Sigmoid colon (tissue), 7 donors: ENCODE results near the gene ASS1. TPM values are rescaled to one million over a fixed set of nuclear protein-coding genes. Genes with fewer than 3 reads are reported as not detected.

Experiments
- DNase-seq: peaks from one replicate; pipeline ENCODE4 v3.0.0-alpha.2; 2019
- H3K27ac ChIP-seq, 4 donors: fragments of 200-600 bp; sonication (generic); one replicate each; pipeline ENCODE4 v1.5.1; 2016 to 2019; ENCODE audit warnings: mild to moderate bottlenecking in 1 of 4
- H3K27me3 ChIP-seq, 3 donors: fragments of 200-600 bp; sonication (generic); one replicate each; pipeline ENCODE4 v1.5.1; 2019; ENCODE audit warnings: mild to moderate bottlenecking in 1 of 3
- H3K36me3 ChIP-seq, 4 donors: fragments of 200-600 bp; sonication (generic); one replicate each; pipeline ENCODE4 v1.5.1; 2016 to 2019
- H3K4me1 ChIP-seq, 4 donors: fragments of 200-600 bp; sonication (generic); one replicate each; pipeline ENCODE4 v1.5.1; 2017 to 2019
- H3K4me3 ChIP-seq, 4 donors: fragments of 200-600 bp; sonication (generic); one replicate each; pipeline ENCODE4 v1.5.1; 2017 to 2019; ENCODE audit warnings: mild to moderate bottlenecking in 2 of 4, moderate library complexity in 1 of 4
- H3K9me3 ChIP-seq, 4 donors: fragments of 200-600 bp in 3 of 4; sonication (generic) in 3 of 4; one replicate each; pipeline versions ENCODE4 v1.5.1 to v1.6.1; 2013 to 2019
- CTCF ChIP-seq, 4 experiments: fragments of 450-650 bp in 3 of 4; fragments of 200-600 bp in 1 of 4; IDR thresholded peaks; one replicate each; pipeline ENCODE4 v1.5.1; 2016 to 2019; ENCODE audit warnings: antibody characterized with exemption in 4 of 4, mild to moderate bottlenecking in 3 of 4, moderate library complexity in 2 of 4
- EP300 ChIP-seq, 4 donors: sonication (generic); formaldehyde crosslinking; IDR thresholded peaks; one replicate each; pipeline ENCODE4 v1.6.1; 2017; ENCODE audit warnings: antibody characterized with exemption in 4 of 4
- POLR2A ChIP-seq, 2 donors: fragments of 450-650 bp; IDR thresholded peaks; one replicate each; pipeline ENCODE4 v1.6.1; 2016; ENCODE audit warnings: antibody characterized with exemption in 2 of 2, mild to moderate bottlenecking in 2 of 2, moderate library complexity in 2 of 2
- POLR2AphosphoS5 ChIP-seq, 4 donors: sonication (generic); formaldehyde crosslinking; IDR thresholded peaks; one replicate each; pipeline ENCODE4 v1.6.1; 2017; ENCODE audit warnings: antibody characterized with exemption in 4 of 4
- WGBS, 2 donors: extraction: QIAGEN DNeasy Blood & Tissue Kit; methylation state at CpG; one replicate each; pipeline ENCODE4 v1.1.7; 2013; 5-methylcytosine and 5-hydroxymethylcytosine counted together
- intact Hi-C: fragments of 100-400 bp; cut with DNase I; formaldehyde crosslinking; loops from one replicate; pipeline ENCODE4 v1.15.1; 2023
- polyA plus RNA-seq, 3 donors: library from polyadenylated mRNA; stranded (reverse); fragments of 200-250 nt; gene quantifications; one replicate each; pipeline ENCODE4 v1.2.3, GENCODE V29; 2013
- total RNA-seq, 4 donors: library from RNA; depleted of rRNA; stranded (reverse); fragments of >200 nt; gene quantifications; one replicate each; pipeline ENCODE4 v1.1.0, GENCODE V29; 2016
- donor health status: healthy with polysubstance abuse.
- donor health status: Bipolar disorder and iron deficiency.
- donor health status: healthy.

The ASS1 gene
- total and polyA plus RNA-seq, 7 donors, result 65.8 to 1,420 (median 84.2) TPM

- 63 to 75% methylated on average over 9 of the region's 9 CpGs for WGBS, 2 donors
- Histone ChIP-seq H3K27ac (no peak overlapping the region), H3K4me1 (peaks cover 0 to 7% (median 3%) of the 10 kb centered on the region in 4 donors), H3K27me3 (peaks cover 0 to 20% (median 7%) of the 10 kb centered on the region in 3 donors), H3K4me3 (no peak overlapping the region), H3K9me3 (no peaks in the 10 kb centered on the region), H3K36me3 (no peaks in the 10 kb centered on the region)
- intact Hi-C loops, result no loop called here
- TF ChIP-seq EP300 (IDR thresholded peaks at IDR 0.05), result no peak
- no peak for TF ChIP-seq POLR2A (IDR thresholded peaks at IDR 0.05)
- no peak for TF ChIP-seq POLR2AphosphoS5 (IDR thresholded peaks at IDR 0.05)
- no peak for TF ChIP-seq CTCF (IDR thresholded peaks at IDR 0.05)
- no peak for DNase-seq
Measured at GRCh38 chr9:130530938-130531337, 86.2 kb downstream of the ASS1 start.

GRCh38 chr9:130531670-130532069 is 86.9 kb downstream of the ASS1 start:
- H3K27me3 ChIP-seq, result peaks cover under 1 to 25% (median 13%) of the 10 kb centered on the region in 3 donors
- intact Hi-C loops, result no loop called here

GRCh38 chr9:130532426-130533080 is 87.8 kb downstream of the ASS1 start:
- H3K4me3 ChIP-seq, result no peak overlapping the region
- 83 to 88% methylated on average over 10 of the region's 10 CpGs for WGBS, 2 donors
- no peak for DNase-seq
- H3K27ac ChIP-seq, result no peak overlapping the region
- peaks cover 0 to 10% (median 4%) of the 10 kb centered on the region in 4 donors for H3K4me1 ChIP-seq
- H3K9me3 ChIP-seq, result no peaks in the 10 kb centered on the region
- peaks cover 6 to 34% (median 22%) of the 10 kb centered on the region in 3 donors for H3K27me3 ChIP-seq
- no peaks in the 10 kb centered on the region for H3K36me3 ChIP-seq
- intact Hi-C loops, result no loop called here
- TF ChIP-seq CTCF (IDR thresholded peaks at IDR 0.05), result no peak
- TF ChIP-seq POLR2AphosphoS5 (IDR thresholded peaks at IDR 0.05), result no peak
- TF ChIP-seq POLR2A (IDR thresholded peaks at IDR 0.05), result no peak
- no peak for TF ChIP-seq EP300 (IDR thresholded peaks at IDR 0.05)

More at GRCh38 chr9:130531670-130532069, 86.9 kb downstream of the ASS1 start:
- Histone ChIP-seq H3K36me3 (no peaks in the 10 kb centered on the region), H3K4me1 (peaks cover 0 to 10% (median 4%) of the 10 kb centered on the region in 4 donors), H3K9me3 (no peaks in the 10 kb centered on the region), H3K27ac (no peak overlapping the region), H3K4me3 (no peak overlapping the region)
- TF ChIP-seq POLR2AphosphoS5 (IDR thresholded peaks at IDR 0.05) (no peak), POLR2A (IDR thresholded peaks at IDR 0.05) (no peak), CTCF (IDR thresholded peaks at IDR 0.05) (no peak), EP300 (IDR thresholded peaks at IDR 0.05) (no peak)
- no peak for DNase-seq
- 95 to 97% methylated on average over 8 of the region's 8 CpGs for WGBS, 2 donors

- no peak for DNase-seq
- H3K4me1 ChIP-seq, result peaks cover 0 to 10% (median 4%) of the 10 kb centered on the region in 4 donors
- 12 to 14% methylated on average over 28 of the region's 28 CpGs for WGBS, 2 donors
- H3K27me3 ChIP-seq, result peaks cover 6 to 68% (median 47%) of the 10 kb centered on the region in 3 donors
- H3K36me3 ChIP-seq, result no peaks in the 10 kb centered on the region
- H3K4me3 ChIP-seq, result peak overlapping the region in 3 of 4 donors; percentile 9 to 32 (median 31)
- intact Hi-C loops, result no loop called here
- H3K27ac ChIP-seq, result no peak overlapping the region
- no peaks in the 10 kb centered on the region for H3K9me3 ChIP-seq
- TF ChIP-seq POLR2AphosphoS5 (IDR thresholded peaks at IDR 0.05) (no peak), CTCF (IDR thresholded peaks at IDR 0.05) (no peak), POLR2A (IDR thresholded peaks at IDR 0.05) (no peak), EP300 (IDR thresholded peaks at IDR 0.05) (no peak)
Measured at GRCh38 chr9:130535818-130536521, 91.2 kb downstream of the ASS1 start.
